Nephron (organoid): ENCODE measurements around the gene RGS2.

Experiments used
- H3K27ac Mint-ChIP-seq, 3 experiments: 2 replicates each; pipeline ENCODE4 v1.8.0; 2020; ENCODE audit warnings: mixed read lengths in 3 of 3, mild to moderate bottlenecking in 2 of 3, moderate library complexity in 1 of 3
- H3K27me3 Mint-ChIP-seq: 2 replicates; pipeline ENCODE4 v1.8.0; 2021; ENCODE audit warnings: low read depth, mild to moderate bottlenecking, moderate library complexity, mixed read lengths
- H3K36me3 Mint-ChIP-seq: 2 replicates; pipeline ENCODE4 v1.8.0; 2020; ENCODE audit warnings: low read depth, mixed read lengths
- H3K4me1 Mint-ChIP-seq: 2 replicates; pipeline ENCODE4 v1.8.0; 2020; ENCODE audit warnings: mixed read lengths
- H3K4me3 Mint-ChIP-seq, 3 experiments: 2 replicates each; pipeline ENCODE4 v1.8.0; 2020; ENCODE audit warnings: mild to moderate bottlenecking in 3 of 3, mixed read lengths in 3 of 3, moderate library complexity in 2 of 3
- H3K9me3 Mint-ChIP-seq: 2 replicates; pipeline ENCODE4 v1.8.0; 2020; ENCODE audit warnings: mixed read lengths
- TF ChIP-seq, protein P1 (sequence below), 3 experiments: fragments of 200-600 bp; sonication (generic); IDR thresholded peaks; one replicate each; pipeline ENCODE4 v1.5.0; 2021; ENCODE audit warnings: antibody characterized with exemption in 3 of 3; ENCODE audit not compliant: unreplicated experiment in 3 of 3

RGS2 gene

DNA sequence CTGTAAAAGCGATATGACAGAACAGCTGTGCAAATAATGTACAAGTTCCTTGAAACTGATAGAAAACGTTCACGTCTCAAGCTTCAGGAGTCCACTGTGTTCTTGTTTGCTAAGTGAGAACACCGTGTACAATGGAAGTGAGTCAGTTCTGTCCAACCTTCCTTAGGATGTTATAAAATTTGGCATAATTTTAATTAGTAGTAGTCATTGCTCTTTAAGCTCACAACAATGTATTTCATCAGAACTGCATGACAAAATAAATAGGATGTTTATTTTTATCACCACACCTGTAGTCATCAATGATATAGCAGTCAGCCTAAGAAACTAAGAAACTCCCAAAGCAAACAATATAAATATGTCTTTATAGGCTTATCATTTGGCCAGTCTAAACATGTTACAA, 53.0 kb downstream of the RGS2 start:
- Mint-ChIP-seq H3K36me3 (no peaks in the 10 kb centered on the region), H3K4me3 (no peak overlapping the region), H3K4me1 (no peaks in the 10 kb centered on the region), H3K27me3 (peaks cover 3% of the 10 kb centered on the region), H3K27ac (no peak overlapping the region), H3K9me3 (no peaks in the 10 kb centered on the region)
- TF ChIP-seq, protein P1, sequence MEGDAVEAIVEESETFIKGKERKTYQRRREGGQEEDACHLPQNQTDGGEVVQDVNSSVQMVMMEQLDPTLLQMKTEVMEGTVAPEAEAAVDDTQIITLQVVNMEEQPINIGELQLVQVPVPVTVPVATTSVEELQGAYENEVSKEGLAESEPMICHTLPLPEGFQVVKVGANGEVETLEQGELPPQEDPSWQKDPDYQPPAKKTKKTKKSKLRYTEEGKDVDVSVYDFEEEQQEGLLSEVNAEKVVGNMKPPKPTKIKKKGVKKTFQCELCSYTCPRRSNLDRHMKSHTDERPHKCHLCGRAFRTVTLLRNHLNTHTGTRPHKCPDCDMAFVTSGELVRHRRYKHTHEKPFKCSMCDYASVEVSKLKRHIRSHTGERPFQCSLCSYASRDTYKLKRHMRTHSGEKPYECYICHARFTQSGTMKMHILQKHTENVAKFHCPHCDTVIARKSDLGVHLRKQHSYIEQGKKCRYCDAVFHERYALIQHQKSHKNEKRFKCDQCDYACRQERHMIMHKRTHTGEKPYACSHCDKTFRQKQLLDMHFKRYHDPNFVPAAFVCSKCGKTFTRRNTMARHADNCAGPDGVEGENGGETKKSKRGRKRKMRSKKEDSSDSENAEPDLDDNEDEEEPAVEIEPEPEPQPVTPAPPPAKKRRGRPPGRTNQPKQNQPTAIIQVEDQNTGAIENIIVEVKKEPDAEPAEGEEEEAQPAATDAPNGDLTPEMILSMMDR (IDR thresholded peaks at IDR 0.05; ENCODE audit: unreplicated experiment in 3 of 3), result no peak
